Measurements from ENCODE around the gene ALG12.

ALG12 gene

DNA sequence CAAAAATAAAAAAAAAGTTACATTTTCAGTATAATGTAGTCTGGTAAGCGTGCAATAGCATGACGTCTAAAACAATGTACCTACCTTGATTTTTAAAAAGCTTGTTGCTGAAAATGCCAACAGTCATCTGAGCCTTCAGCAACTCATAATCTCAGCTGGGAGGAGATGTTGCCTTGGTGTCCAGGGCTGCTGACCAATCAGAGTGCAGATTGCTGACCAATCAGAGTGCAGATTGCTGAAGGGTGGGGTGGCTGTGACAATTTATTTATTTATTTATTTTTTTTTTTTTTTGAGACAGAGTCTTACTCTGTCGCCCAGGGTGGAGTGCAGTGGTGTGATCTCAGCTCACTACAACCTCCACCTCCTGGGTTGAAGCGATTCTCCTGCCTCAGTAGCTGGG, 46.8 kb downstream of the ALG12 start:
- CTCF ChIA-PET, result no interaction called here
- TF ChIP-seq, protein P1, sequence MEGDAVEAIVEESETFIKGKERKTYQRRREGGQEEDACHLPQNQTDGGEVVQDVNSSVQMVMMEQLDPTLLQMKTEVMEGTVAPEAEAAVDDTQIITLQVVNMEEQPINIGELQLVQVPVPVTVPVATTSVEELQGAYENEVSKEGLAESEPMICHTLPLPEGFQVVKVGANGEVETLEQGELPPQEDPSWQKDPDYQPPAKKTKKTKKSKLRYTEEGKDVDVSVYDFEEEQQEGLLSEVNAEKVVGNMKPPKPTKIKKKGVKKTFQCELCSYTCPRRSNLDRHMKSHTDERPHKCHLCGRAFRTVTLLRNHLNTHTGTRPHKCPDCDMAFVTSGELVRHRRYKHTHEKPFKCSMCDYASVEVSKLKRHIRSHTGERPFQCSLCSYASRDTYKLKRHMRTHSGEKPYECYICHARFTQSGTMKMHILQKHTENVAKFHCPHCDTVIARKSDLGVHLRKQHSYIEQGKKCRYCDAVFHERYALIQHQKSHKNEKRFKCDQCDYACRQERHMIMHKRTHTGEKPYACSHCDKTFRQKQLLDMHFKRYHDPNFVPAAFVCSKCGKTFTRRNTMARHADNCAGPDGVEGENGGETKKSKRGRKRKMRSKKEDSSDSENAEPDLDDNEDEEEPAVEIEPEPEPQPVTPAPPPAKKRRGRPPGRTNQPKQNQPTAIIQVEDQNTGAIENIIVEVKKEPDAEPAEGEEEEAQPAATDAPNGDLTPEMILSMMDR (conservative IDR thresholded peaks at IDR 0.05; ENCODE audit: low read depth), result no peak
- POLR2A ChIA-PET (ENCODE audit: low non-redundant PET), result no interaction called here
- no peak overlapping the region for H3K27ac ChIP-seq
- DNase-seq (ENCODE audit: low spot score), result peak; percentile 13

DNA sequence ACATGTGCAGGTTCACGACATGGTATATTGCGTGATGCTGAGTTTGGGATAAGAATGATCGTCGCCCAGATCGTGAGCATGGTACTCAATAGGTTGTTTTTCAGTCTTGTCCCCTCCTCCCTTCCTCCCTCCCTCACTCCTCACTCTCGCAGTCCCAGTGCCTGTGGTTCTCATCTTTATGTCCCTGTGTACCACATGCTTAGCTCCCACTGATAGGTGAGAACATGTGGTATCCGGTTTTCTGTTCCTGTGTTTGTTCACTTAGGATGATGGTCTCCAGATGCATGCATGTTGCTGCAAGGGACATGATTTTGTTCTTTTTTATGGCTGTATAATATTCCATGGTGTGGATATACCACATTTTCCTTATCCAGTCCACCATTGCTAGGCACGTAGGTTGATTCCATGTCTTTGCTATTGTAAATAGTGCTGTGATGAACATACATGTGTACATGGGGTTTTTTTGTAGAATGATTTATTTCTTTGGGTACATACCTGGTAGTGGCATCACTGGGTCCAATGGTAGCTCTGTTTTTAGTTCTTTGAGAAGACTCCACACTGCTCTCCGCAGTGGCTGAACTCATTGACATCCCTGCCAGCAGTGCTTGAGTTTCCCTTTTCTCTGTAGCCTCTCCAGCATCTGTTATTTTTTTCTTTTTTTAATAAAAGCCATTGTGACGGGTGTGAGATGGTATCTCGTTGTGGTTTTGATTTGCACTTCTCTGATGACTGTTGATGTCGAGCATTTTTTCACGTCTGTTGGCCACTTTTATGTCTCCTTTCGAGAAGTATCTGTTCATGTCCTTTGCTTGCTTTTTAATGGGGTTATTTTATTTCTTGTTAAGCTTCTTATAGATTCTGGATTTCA, 48.2 kb downstream of the ALG12 start:
- no peak for DNase-seq (ENCODE audit: low spot score)
- ChIA-PET CTCF (no interaction called here), POLR2A (ENCODE audit: low non-redundant PET) (no interaction called here)
- no peak overlapping the region for H3K27ac ChIP-seq
- TF ChIP-seq, protein P1 (conservative IDR thresholded peaks at IDR 0.05; ENCODE audit: low read depth), result no peak

DNA sequence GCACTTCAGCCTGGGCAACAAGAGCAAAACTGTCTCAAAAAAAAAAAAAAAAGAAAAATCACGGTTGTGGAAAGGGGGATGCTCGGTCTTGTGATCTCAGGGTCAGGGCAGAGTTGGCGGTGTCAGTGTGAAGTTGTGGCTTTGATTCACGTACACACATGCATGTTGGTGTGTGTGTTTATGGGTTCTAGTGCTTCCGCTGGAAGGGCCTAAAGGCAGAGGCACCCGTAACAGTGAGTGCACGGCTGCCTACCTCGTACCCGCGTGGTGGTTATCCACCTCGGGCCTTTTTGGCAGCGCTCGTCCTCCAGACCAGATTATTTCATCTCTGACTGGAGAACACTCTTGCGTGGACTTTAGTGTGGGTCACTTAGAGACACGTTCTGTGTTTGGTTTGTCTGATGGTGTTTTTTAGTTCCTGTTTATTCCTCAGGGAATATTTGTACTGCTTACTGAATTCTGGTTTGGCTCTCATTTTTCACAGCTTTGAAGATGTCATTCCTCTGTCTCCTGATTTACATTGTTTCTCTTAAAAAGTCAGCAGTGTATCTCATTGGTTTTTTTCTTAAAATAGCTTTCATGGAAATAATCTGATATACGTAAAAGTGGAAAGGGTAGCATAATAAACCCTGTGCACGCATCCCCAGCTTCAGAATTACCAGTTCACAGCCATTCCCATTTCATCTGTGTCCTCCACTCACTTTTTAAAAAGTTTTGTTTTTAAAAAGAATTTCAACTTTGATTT, 49.0 kb downstream of the ALG12 start:
- TF ChIP-seq, protein P1 (conservative IDR thresholded peaks at IDR 0.05; ENCODE audit: low read depth), result no peak
- POLR2A ChIA-PET (ENCODE audit: low non-redundant PET), result no interaction called here
- no peak for DNase-seq (ENCODE audit: low spot score)
- no peak overlapping the region for H3K27ac ChIP-seq
- CTCF ChIA-PET, result no interaction called here

DNA sequence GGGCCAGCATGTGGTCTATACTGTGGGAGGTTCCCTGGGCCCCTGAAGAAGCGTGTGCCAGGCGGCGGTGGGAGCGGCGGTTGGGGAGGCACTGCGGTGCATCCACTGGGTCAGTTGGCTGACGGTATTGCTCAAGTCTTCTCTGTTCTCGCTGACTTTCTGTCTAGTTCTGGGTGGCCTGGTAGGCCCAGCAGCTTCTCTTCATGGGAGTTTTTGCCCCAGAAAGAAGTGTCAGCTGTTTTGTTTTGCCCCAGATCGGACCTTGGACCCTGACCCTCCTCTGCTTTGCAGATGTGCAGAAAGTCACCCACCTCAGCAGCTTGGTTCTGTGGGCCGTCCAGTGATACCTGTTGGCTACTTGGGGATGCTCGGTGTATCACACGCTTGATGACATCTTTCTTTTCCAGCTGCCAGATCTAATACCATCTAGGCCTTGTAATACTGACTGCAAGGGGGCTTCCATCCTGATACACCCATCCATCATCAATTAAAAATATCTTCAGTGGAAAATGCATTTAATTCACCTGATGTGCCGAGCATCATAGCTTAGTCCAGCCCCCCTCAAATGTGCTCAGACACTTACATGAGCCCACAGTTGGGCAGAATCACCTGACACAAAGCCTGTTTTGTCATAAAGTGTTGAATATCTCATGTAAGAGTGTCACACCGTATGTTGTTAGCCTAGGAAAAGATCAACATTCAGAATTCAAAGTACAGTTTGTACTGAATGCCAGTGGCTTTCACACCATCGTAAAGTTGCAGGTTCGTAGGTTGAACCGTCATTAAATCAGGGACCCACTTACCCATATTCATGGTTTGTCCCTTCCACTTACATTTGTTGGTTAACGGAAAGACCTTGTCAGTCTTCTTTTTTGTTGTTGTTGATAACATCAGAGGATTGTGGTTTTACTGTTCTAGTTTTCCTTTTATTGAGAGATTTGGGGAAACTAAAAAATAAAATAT, 50.7 kb downstream of the ALG12 start:
- CTCF ChIA-PET, result no interaction called here
- POLR2A ChIA-PET (ENCODE audit: low non-redundant PET), result no interaction called here

DNA sequence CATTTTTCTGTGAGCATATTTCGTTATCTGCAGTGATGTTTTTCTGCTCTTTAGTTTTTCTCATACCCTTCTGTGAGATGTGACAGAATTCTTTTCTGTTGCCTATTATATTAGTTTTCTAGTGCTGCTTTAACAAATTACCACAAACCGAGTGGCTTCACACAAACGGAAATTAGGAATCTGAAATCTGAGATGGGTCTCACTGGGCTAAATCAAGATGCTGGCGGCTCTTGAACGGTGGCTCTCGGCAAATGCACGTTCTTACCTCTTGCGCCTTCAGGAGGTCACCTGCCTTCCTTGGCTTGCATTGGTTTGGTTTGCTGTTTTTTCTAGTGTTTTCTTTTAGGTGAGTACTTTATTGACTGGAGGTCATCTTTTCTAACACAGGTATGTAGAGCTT, 51.6 kb downstream of the ALG12 start:
- ChIA-PET POLR2A (ENCODE audit: low non-redundant PET) (no interaction called here), CTCF (no interaction called here)
- TF ChIP-seq, protein P1 (conservative IDR thresholded peaks at IDR 0.05; ENCODE audit: low read depth), result no peak
- DNase-seq (ENCODE audit: low spot score), result no peak
- no peak overlapping the region for H3K27ac ChIP-seq

More for the DNA sequence above, 50.7 kb downstream of the ALG12 start:
- no peak overlapping the region for H3K27ac ChIP-seq
- TF ChIP-seq, protein P1 (conservative IDR thresholded peaks at IDR 0.05; ENCODE audit: low read depth), result no peak
- no peak for DNase-seq (ENCODE audit: low spot score)

DNA sequence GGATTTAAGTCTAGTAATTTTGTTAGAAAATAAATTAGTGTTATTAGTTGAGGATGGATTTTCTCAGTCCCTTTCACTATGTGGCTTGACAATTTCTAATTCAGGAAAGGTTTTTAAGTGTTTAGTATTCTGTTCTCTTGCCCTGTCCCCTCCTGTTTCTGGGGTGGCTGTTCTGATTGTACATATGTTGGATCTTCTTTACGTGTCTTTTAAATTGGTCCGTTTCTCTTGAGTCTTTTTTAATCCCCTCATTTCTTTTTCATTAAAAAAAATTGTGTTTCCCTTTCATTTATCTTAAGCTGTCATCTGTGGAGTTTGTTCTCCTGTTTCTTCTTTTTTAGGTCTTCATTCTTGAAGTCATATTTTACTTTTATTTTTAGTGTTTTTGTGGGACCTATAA, 52.1 kb downstream of the ALG12 start:
- DNase-seq (ENCODE audit: low spot score), result no peak
- H3K27ac ChIP-seq, result no peak overlapping the region
- POLR2A ChIA-PET (ENCODE audit: low non-redundant PET), result interaction anchor here (0.6 kb wide), 1 partner anchor 12 kb away, joined by 4 read pairs; no protein-coding TSS in a partner anchor
- CTCF ChIA-PET, result no interaction called here
- TF ChIP-seq, protein P1 (conservative IDR thresholded peaks at IDR 0.05; ENCODE audit: low read depth), result no peak
